Thyroid gland (tissue), 4 donors: ENCODE data around the gene PAIP2. TPM values are rescaled to one million over a fixed set of nuclear protein-coding genes. Genes with fewer than 3 reads are reported as not detected.

Source experiments
- DNase-seq, 2 donors: peaks; one replicate each; pipeline ENCODE4 v3.0.0-alpha.2; 2019
- H3K27ac ChIP-seq, 3 donors: fragments of 200-600 bp; sonication (generic); 1 replicate in 2 of 3; 2 replicates in 1 of 3; pipeline ENCODE4 v1.5.1; 2016 to 2019; ENCODE audit warnings: mild to moderate bottlenecking in 1 of 3, moderate library complexity in 1 of 3
- H3K27me3 ChIP-seq: fragments of 200-600 bp; sonication (generic); one replicate; pipeline ENCODE4 v1.5.1; 2019
- H3K36me3 ChIP-seq, 2 donors: fragments of 200-600 bp; sonication (generic); one replicate each; pipeline ENCODE4 v1.5.1; 2016 to 2019
- H3K4me1 ChIP-seq, 2 donors: fragments of 200-600 bp; sonication (generic); one replicate each; pipeline ENCODE4 v1.5.1; 2017 to 2019
- H3K4me3 ChIP-seq, 3 donors: fragments of 200-600 bp; sonication (generic); replicated peaks in 1 of 3; 1 replicate in 2 of 3; 2 replicates in 1 of 3; pipeline ENCODE4 v1.5.1; 2016; ENCODE audit warnings: mild to moderate bottlenecking in 1 of 3
- H3K9me3 ChIP-seq: fragments of 200-600 bp; sonication (generic); one replicate; pipeline ENCODE4 v1.5.1; 2017
- POLR2A ChIP-seq, 2 donors: fragments of 450-650 bp; IDR thresholded peaks; one replicate each; pipeline ENCODE4 v1.6.1; 2017; ENCODE audit warnings: antibody characterized with exemption in 2 of 2, mild to moderate bottlenecking in 2 of 2, moderate library complexity in 1 of 2
- WGBS, 2 donors: methylation state at CpG; one replicate each; pipeline ENCODE4 v1.1.5; 2017; 5-methylcytosine and 5-hydroxymethylcytosine counted together
- intact Hi-C: fragments of 100-400 bp; cut with DNase I; formaldehyde crosslinking; loops from one replicate; pipeline ENCODE4 v1.15.1; 2023
- small RNA-seq: library from RNA; depleted of rRNA; stranded (forward); fragments of <200 nt; gene quantifications from one replicate; pipeline ENCODE3, GENCODE V24; 2016
- total RNA-seq, 4 donors: library from RNA; depleted of rRNA; stranded (reverse); fragments of >200 nt; gene quantifications; one replicate each; pipeline ENCODE4 v1.2.3, GENCODE V29; 2016
- TF ChIP-seq, protein P1 (sequence below), 6 experiments: fragments of 200-600 bp in 3 of 6; fragments of 450-650 bp in 3 of 6; sonication (generic) in 3 of 6; IDR thresholded peaks; one replicate each; pipeline ENCODE4 v1.5.1; 2016 to 2019; ENCODE audit warnings: antibody characterized with exemption in 6 of 6, mild to moderate bottlenecking in 2 of 6, inconsistent platforms in 1 of 6, moderate library complexity in 1 of 6

PAIP2 gene
- total RNA-seq, 4 donors from 2014 or later: 92.7 to 136 (median 117) TPM

DNA sequence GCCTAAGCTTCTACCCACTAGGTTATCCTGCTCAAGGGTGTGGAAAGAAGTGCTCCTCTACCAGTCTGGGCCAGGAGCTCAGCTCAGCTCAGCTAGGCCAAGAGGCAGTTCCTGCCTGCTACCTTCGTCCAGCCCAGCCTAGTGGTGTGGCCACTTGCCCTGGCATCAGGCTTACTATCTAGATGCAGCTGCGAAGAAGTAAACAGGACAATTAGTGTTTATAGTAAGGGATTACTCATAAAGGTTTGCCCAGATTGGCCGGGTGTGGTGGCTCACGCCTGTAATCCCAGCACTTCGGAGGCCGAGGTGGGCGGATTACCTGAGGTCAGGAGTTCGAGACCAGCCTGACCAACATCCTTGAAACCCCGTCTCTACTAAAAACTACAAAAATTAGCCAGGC, 75.0 kb downstream of the PAIP2 start:
- H3K27me3 ChIP-seq: no peaks in the 10 kb centered on the region
- H3K36me3 ChIP-seq: no peaks in the 10 kb centered on the region
- TF ChIP-seq, protein P1, sequence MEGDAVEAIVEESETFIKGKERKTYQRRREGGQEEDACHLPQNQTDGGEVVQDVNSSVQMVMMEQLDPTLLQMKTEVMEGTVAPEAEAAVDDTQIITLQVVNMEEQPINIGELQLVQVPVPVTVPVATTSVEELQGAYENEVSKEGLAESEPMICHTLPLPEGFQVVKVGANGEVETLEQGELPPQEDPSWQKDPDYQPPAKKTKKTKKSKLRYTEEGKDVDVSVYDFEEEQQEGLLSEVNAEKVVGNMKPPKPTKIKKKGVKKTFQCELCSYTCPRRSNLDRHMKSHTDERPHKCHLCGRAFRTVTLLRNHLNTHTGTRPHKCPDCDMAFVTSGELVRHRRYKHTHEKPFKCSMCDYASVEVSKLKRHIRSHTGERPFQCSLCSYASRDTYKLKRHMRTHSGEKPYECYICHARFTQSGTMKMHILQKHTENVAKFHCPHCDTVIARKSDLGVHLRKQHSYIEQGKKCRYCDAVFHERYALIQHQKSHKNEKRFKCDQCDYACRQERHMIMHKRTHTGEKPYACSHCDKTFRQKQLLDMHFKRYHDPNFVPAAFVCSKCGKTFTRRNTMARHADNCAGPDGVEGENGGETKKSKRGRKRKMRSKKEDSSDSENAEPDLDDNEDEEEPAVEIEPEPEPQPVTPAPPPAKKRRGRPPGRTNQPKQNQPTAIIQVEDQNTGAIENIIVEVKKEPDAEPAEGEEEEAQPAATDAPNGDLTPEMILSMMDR (IDR thresholded peaks at IDR 0.05): no peak
- no peak for TF ChIP-seq POLR2A (IDR thresholded peaks at IDR 0.05)
- WGBS, 2 donors: 80% methylated on average over 9 of the region's 9 CpGs
- H3K27ac ChIP-seq: peak overlapping the region; percentile 47 to 67 (median 65)
- H3K9me3 ChIP-seq: no peaks in the 10 kb centered on the region
- DNase-seq: peak in 1 of 2 donors; percentile 10
- H3K4me3 ChIP-seq: no peak overlapping the region
- peaks cover 27 to 33% of the 10 kb centered on the region in 2 donors for H3K4me1 ChIP-seq
- intact Hi-C loops: no loop called here

DNA sequence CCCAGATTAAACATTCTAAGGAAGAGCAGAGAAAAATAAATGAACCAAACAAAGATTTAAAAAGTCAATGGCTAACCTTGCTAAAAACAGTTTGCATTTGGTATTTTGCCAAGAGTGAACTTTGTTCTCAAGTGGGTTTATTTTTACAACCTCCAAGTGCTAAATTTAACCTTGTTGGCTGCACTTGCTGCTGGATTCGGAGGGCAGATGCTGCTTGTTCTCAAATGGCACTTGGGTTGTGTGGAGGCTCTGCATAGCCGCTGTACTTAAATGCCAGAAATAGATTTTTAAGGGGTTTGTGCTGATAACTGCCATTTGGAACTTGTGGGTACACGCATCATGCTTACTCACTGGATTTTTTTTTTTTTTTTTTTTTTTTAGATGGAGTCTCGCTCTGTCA, 75.6 kb downstream of the PAIP2 start:
- Histone ChIP-seq H3K9me3 (no peaks in the 10 kb centered on the region), H3K4me1 (peaks cover 27 to 33% of the 10 kb centered on the region in 2 donors), H3K36me3 (no peaks in the 10 kb centered on the region), H3K27ac (peak overlapping the region; percentile 47 to 67 (median 54)), H3K27me3 (no peaks in the 10 kb centered on the region), H3K4me3 (no peak overlapping the region)
- WGBS, 2 donors: 34 to 39% methylated on average over 4 of the region's 4 CpGs
- TF ChIP-seq POLR2A (IDR thresholded peaks at IDR 0.05): no peak
- TF ChIP-seq, protein P1 (IDR thresholded peaks at IDR 0.05): no peak
- intact Hi-C loops: no loop called here
- peak; percentile 79 to 83 for DNase-seq

DNA sequence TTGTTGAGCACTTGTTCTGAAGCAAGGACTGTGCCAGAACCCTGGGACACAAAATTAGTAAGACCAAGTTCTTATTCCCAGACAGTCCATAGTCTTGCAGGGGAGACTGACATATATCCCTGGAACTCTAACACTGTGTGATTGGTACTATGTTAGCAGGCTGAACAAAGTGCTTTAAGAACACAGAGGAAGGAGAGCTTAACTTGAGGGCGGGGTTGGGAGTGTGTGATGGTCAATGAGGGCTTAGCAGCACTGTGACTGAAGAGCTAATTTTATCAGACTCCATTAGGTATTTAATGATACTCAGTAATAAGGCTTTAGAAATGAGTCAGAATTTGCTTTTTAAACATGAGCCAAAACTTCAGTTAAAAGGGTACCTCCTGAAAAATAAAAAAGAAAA, 77.1 kb downstream of the PAIP2 start:
- no peaks in the 10 kb centered on the region for H3K9me3 ChIP-seq
- 90 to 93% methylated on average over 1 of the region's 1 CpG for WGBS, 2 donors

More for the DNA sequence above, 77.1 kb downstream of the PAIP2 start:
- Histone ChIP-seq H3K36me3 (no peaks in the 10 kb centered on the region), H3K4me3 (no peak overlapping the region), H3K4me1 (peaks cover 27 to 33% of the 10 kb centered on the region in 2 donors), H3K27me3 (no peaks in the 10 kb centered on the region), H3K27ac (peak overlapping the region in 2 of 3 donors; percentile 47 to 57)
- DNase-seq: no peak
- intact Hi-C loops: no loop called here
- TF ChIP-seq, protein P1 (IDR thresholded peaks at IDR 0.05): no peak
- no peak for TF ChIP-seq POLR2A (IDR thresholded peaks at IDR 0.05)

Small RNAs within 50 kb of the gene (small RNA-seq; reads per million reads assigned to genes)
- gene RNA5SP195: not detected

Other genes starting within 250 kb of the PAIP2 start
- 100 to 1,000 TPM in 2 of 4 donors, 10 to 100 TPM in 2; 57.5 to 103 (median 81.7) TPM for gene SIL1, start 143.5 kb upstream of the PAIP2 start, total RNA-seq
- gene MATR3, start 48.1 kb upstream of the PAIP2 start, total RNA-seq: 100 to 1,000 TPM; 343 to 366 (median 354) TPM
- not detected for gene SLC23A1, start 41.4 kb downstream of the PAIP2 start, total RNA-seq
- 1 to 10 TPM in 2 of 4 donors, not detected in 2; 1.1 to 6.0 TPM for gene MZB1, start 48.1 kb downstream of the PAIP2 start, total RNA-seq
- gene PROB1, start 53.2 kb downstream of the PAIP2 start, total RNA-seq: 1 to 10 TPM; 1.6 to 4.2 (median 1.9) TPM
- gene SPATA24, start 62.2 kb downstream of the PAIP2 start, total RNA-seq: 10 to 100 TPM in 1 of 4 donors, 1 to 10 TPM in 3; 6.5 to 14.2 (median 7.3) TPM
- 10 to 100 TPM in 3 of 4 donors, 1 to 10 TPM in 1; 7.9 to 21.0 (median 12.7) TPM for gene DNAJC18, start 97.7 kb downstream of the PAIP2 start, total RNA-seq
- gene ECSCR, start 120.9 kb downstream of the PAIP2 start, total RNA-seq: 10 to 100 TPM; 26.7 to 46.2 (median 31.4) TPM
- not detected for gene SMIM33, start 129.2 kb downstream of the PAIP2 start, total RNA-seq
- gene STING1, start 140.9 kb downstream of the PAIP2 start, total RNA-seq: 10 to 100 TPM; 28.4 to 59.9 (median 38.6) TPM
- 100 to 1,000 TPM in 2 of 4 donors, 10 to 100 TPM in 2; 72.4 to 125 (median 99.5) TPM for gene UBE2D2, start 219.5 kb downstream of the PAIP2 start, total RNA-seq